GM12878 (cell line): ENCODE measurements around the gene UBA7. TPM values are rescaled to one million over a fixed set of nuclear protein-coding genes. Genes with fewer than 3 reads are reported as not detected.

Experiments
- ATAC-seq: fragments of 200-7000 bp; cut with Tn5 transposase; 3 replicates; pipeline ENCODE4 v1.9.1; 2020; ENCODE audit warnings: mild to moderate bottlenecking, moderate library complexity
- BruUV-seq: library from RNA; stranded (reverse); fragments of 400-500 nt; replicated peaks from 2 replicates; lab custom pipeline; 2021; lab: Mats Ljungman, UMichigan
- CTCF ChIA-PET: fragments of 300-600 bp; sonication (Branson Sonifier 250); formaldehyde crosslinking; extraction: SDS; loops from one replicate; lab custom pipeline; 2021; ENCODE audit warnings: inconsistent platforms; lab: Yijun Ruan, JAX
- POLR2A ChIA-PET: fragments of 350-600 bp; formaldehyde crosslinking; extraction: SDS; loops from one replicate; lab custom pipeline; 2021; ENCODE audit warnings: inconsistent platforms; lab: Charles Lee
- RAD21 ChIA-PET: fragments of 300-600 bp; sonication (Branson Sonifier 250); formaldehyde crosslinking; loops from one replicate; lab custom pipeline; 2023; ENCODE audit warnings: antibody characterized with exemption; ENCODE audit not compliant: unreplicated experiment; lab: Charles Lee
- SMC1A ChIA-PET: fragments of 300-600 bp; sonication (Branson Sonifier 250); formaldehyde crosslinking; loops from one replicate; lab custom pipeline; 2023; ENCODE audit not compliant: unreplicated experiment, uncharacterized antibody; lab: Charles Lee
- DNase-seq: peaks from one replicate; pipeline ENCODE4 v3.0.0-alpha.2; 2011; ENCODE audit warnings: low read depth, low spot score
- FAIRE-seq: peaks from 3 replicates; lab custom pipeline; 2011; peaks lifted over from hg19 to GRCh38; lab: Jason Lieb, UNC
- H2AFZ ChIP-seq: 2 replicates; pipeline ENCODE4 v1.6.0; 2011; ENCODE audit warnings: low read depth, low read length, control low read depth; ENCODE audit not compliant: control insufficient read depth
- H3K27ac ChIP-seq: 2 replicates; pipeline ENCODE4 v1.5.1; 2011; ENCODE audit warnings: control low read depth; ENCODE audit not compliant: control insufficient read depth, insufficient read depth
- H3K27me3 ChIP-seq, 2 experiments: replicated peaks in 1 of 2; 2 replicates each; pipeline versions ENCODE4 v1.6.0 to v1.6.1; 2011; ENCODE audit warnings: low read length in 1 of 2; ENCODE audit not compliant: control insufficient read depth in 2 of 2, insufficient read depth in 2 of 2
- H3K36me3 ChIP-seq, 2 experiments: 2 replicates each; pipeline ENCODE4 v1.5.1; 2011; ENCODE audit warnings: low read length in 1 of 2; ENCODE audit not compliant: control insufficient read depth in 2 of 2, insufficient read depth in 2 of 2
- H3K4me1 ChIP-seq: 2 replicates; pipeline ENCODE4 v1.6.1; 2011; ENCODE audit warnings: mild to moderate bottlenecking, low read length, moderate library complexity, mixed read lengths; ENCODE audit not compliant: control insufficient read depth, insufficient read depth
- H3K4me2 ChIP-seq: 2 replicates; pipeline ENCODE4 v1.6.0; 2011; ENCODE audit warnings: control low read depth; ENCODE audit not compliant: control insufficient read depth, insufficient read depth
- H3K4me3 ChIP-seq: fragments of 200-600 bp; sonication (generic); 2 replicates; pipeline ENCODE4 v1.5.1; 2016
- H3K79me2 ChIP-seq: 2 replicates; pipeline ENCODE4 v1.6.0; 2011; ENCODE audit warnings: low read length; ENCODE audit not compliant: control insufficient read depth, insufficient read depth
- H3K9ac ChIP-seq: 2 replicates; pipeline ENCODE4 v1.8.0; 2011; ENCODE audit warnings: low read length, control low read depth, mixed read lengths; ENCODE audit not compliant: control insufficient read depth, insufficient read depth
- H3K9me3 ChIP-seq: replicated peaks from 3 replicates; pipeline ENCODE4 v1.5.1; 2011; ENCODE audit warnings: mild to moderate bottlenecking, low read length; ENCODE audit not compliant: control insufficient read depth, insufficient read depth
- H4K20me1 ChIP-seq: 2 replicates; pipeline ENCODE4 v1.6.0; 2011; ENCODE audit not compliant: control insufficient read depth, insufficient read depth
- BHLHE40 ChIP-seq, 2 experiments: fragments of 450-650 bp in 1 of 2; IDR thresholded peaks; 2 replicates each; pipeline ENCODE4 v1.6.1; 2011 to 2017; ENCODE audit warnings: low read depth in 2 of 2, borderline replicate concordance in 1 of 2, improper control_type of control experiment in 1 of 2, low read length in 1 of 2, mild to moderate bottlenecking in 1 of 2
- CREM ChIP-seq: IDR thresholded peaks from 2 replicates; pipeline ENCODE4 v1.6.1; 2014; ENCODE audit warnings: antibody characterized with exemption, low read depth
- CTCF ChIP-seq, 3 experiments: IDR thresholded peaks in 2 of 3; conservative IDR thresholded peaks in 1 of 3; 2 replicates each; pipeline ENCODE4 v1.5.1; 2011; ENCODE audit warnings: low read depth in 3 of 3, low read length in 3 of 3, mild to moderate bottlenecking in 3 of 3, control low read depth in 2 of 3, moderate library complexity in 2 of 3, inconsistent platforms in 1 of 3, mixed read lengths in 1 of 3; ENCODE audit not compliant: control insufficient read depth in 2 of 3, insufficient read depth in 1 of 3; ENCODE audit errors: extremely low read depth in 1 of 3
- CUX1 ChIP-seq: IDR thresholded peaks from 2 replicates; pipeline ENCODE4 v1.6.1; 2012; ENCODE audit warnings: improper control_type of control experiment, low read depth, low read length; ENCODE audit not compliant: insufficient replicate concordance
- GATAD2B ChIP-seq: fragments of 450-650 bp; conservative IDR thresholded peaks from 2 replicates; pipeline ENCODE4 v1.6.1; 2017; ENCODE audit warnings: low read depth, mild to moderate bottlenecking, moderate library complexity
- IKZF1 ChIP-seq: fragments of 450-650 bp; conservative IDR thresholded peaks from 2 replicates; pipeline ENCODE4 v1.6.1; 2017; ENCODE audit warnings: antibody characterized with exemption, mild to moderate bottlenecking
- IKZF2 ChIP-seq, 2 experiments: fragments of 450-650 bp; IDR thresholded peaks; 2 replicates each; pipeline ENCODE4 v1.6.1; 2017; ENCODE audit warnings: mild to moderate bottlenecking in 2 of 2, moderate library complexity in 2 of 2
- NR2F1 ChIP-seq: fragments of 450-650 bp; conservative IDR thresholded peaks from 2 replicates; pipeline ENCODE4 v1.6.1; 2017; ENCODE audit warnings: mild to moderate bottlenecking
- RBBP5 ChIP-seq: fragments of 200-600 bp; sonication (generic); conservative IDR thresholded peaks from 2 replicates; pipeline ENCODE4 v1.6.1; 2016
- RFX5 ChIP-seq: IDR thresholded peaks from 2 replicates; pipeline ENCODE4 v1.6.1; 2011; ENCODE audit warnings: low read depth, low read length, improper control_type of control experiment
- SP1 ChIP-seq: IDR thresholded peaks from one replicate; pipeline ENCODE4 v1.6.1; 2011; ENCODE audit warnings: low read depth, low read length
- YY1 ChIP-seq: IDR thresholded peaks from 2 replicates; pipeline ENCODE4 v1.6.1; 2011; ENCODE audit warnings: low read depth, mild to moderate bottlenecking, low read length
- WGBS: methylation state at CpG from one replicate; pipeline ENCODE4 v1.1.6; 2016; ENCODE audit warnings: low lambda C conversion rate; ENCODE audit not compliant: insufficient replicate concordance, insufficient coverage; ENCODE audit errors: missing lambda C conversion rate; 5-methylcytosine and 5-hydroxymethylcytosine counted together
- in situ Hi-C: fragments of 300-500 bp; cut with MboI; formaldehyde crosslinking; loops from 9 replicates; pipeline ENCODE4 v1.14.3; 2018; ENCODE audit warnings: mixed read lengths
- intact Hi-C: fragments of 100-400 bp; cut with micrococcal nuclease; formaldehyde crosslinking; loops from one replicate; pipeline ENCODE4 v1.14.2; 2022; ENCODE audit not compliant: unreplicated experiment
- polyA plus RNA-seq, 11 experiments: library from polyadenylated mRNA; depleted of rRNA in 4 of 11; unstranded in 6 of 11; stranded (reverse) in 5 of 11; fragments of >200 nt; fragmentation: Nextera tagmentation in 4 of 11; fragmentation: Illumina TruSeq in 1 of 11; extraction: Ambion mirVana in 4 of 11; extraction: Trizol in 1 of 11; gene quantifications; 1 replicate in 1 of 11; 2 replicates in 10 of 11; pipeline versions ENCODE4 v1.2.1 to v1.2.3, GENCODE V29; 2011 to 2016; ENCODE audit warnings: inconsistent platforms in 2 of 11, missing spikeins in 2 of 11, low read depth in 1 of 11
- total RNA-seq, 4 experiments: library from RNA; depleted of rRNA in 3 of 4; stranded (reverse); fragments of >200 nt in 3 of 4; fragmentation: Illumina TruSeq in 1 of 4; extraction: Trizol in 1 of 4; gene quantifications; 2 replicates each; pipeline versions ENCODE4 v1.2.1 to v1.2.3, GENCODE V29; 2013 to 2021

Gene UBA7
- total and polyA plus RNA-seq, 10 of the 15 experiments (the other 5 are each of a cell fraction or from before 2014, with no cell fraction given) = 11.8 to 116 (median 46.7) TPM

- Histone ChIP-seq H4K20me1 (no peaks in the 10 kb centered on the region), H3K9ac (peak within 1 kb of the TSS; percentile 75), H3K9me3 (no peaks in the 10 kb centered on the region), H3K27me3 (no peaks in the 10 kb centered on the region; a peak in 1 of 4 replicates), H3K4me3 (peak within 1 kb of the TSS; percentile 98), H3K79me2 (no peaks in the 10 kb centered on the region; the same call in 1 of the 2 replicates), H3K27ac (peak within 1 kb of the TSS; percentile 37; the same call in 1 of the 2 replicates), H3K4me2 (peak within 1 kb of the TSS; percentile 94), H3K4me1 (peaks cover 39% of the 10 kb centered on the region), H3K36me3 (no peaks in the 10 kb centered on the region), H2AFZ (peak within 1 kb of the TSS; percentile 97)
- ChIA-PET POLR2A (interaction anchor here (0.5 to 2.7 kb wide), 12 partner anchors 8 to 144 kb away, joined by 3 to 21 read pairs (median 5); partner anchors contain the start of genes IP6K1 and UBA7), SMC1A (interaction anchor here (1.1 to 9.4 kb wide), 9 partner anchors 11 to 127 kb away, joined by 3 to 146 read pairs (median 6); partner anchors contain the start of genes MON1A and UBA7), RAD21 (interaction anchor here (0.6 to 8.0 kb wide), 27 partner anchors 10 to 796 kb away, joined by 3 to 182 read pairs (median 4); partner anchors contain the start of genes AMIGO3, IP6K1, MON1A and MST1R), CTCF (interaction anchor here (0.8 to 12.0 kb wide), 18 partner anchors 14 to 263 kb away, joined by 3 to 327 read pairs (median 6); partner anchors contain the start of genes IP6K1, MST1R, TRAIP and UBA7)
- 1% methylated on average over 38 of the region's 71 CpGs for WGBS
- peak; percentile 75 for FAIRE-seq
- peak; percentile 81 for ATAC-seq
- intact Hi-C loops (loop anchor here (1.0 to 2.0 kb wide), 2 partner anchors 36 to 104 kb away; no protein-coding TSS in a partner anchor), in situ Hi-C loops (loop anchor here (5.0 kb wide), 1 partner anchor 104 kb away; no protein-coding TSS in a partner anchor)
- DNase-seq = no peak
- no TSS peak for BruUV-seq
- TF ChIP-seq RBBP5 (no peak), GATAD2B (peak; percentile 87), RFX5 (no peak; the same call in 1 of the 2 replicates), SP1 (peak; percentile 10), BHLHE40 (IDR thresholded peaks at IDR 0.05; ENCODE audit: borderline replicate concordance in 1 of 2, low read depth in 2 of 2, low read length in 1 of 2) (peak in 1 of 2 experiments; percentile 51; a peak in 2 of 4 replicates), CTCF (IDR thresholded peaks at IDR 0.05 in 2 of 3, conservative IDR thresholded peaks at IDR 0.05 in 1 of 3; ENCODE audit: control insufficient read depth in 2 of 3, extremely low read depth in 1 of 3, insufficient read depth in 1 of 3, low read depth in 3 of 3, low read length in 3 of 3) (peak; percentile 88 to 97 (median 93); a peak in 5 of 6 replicates), CREM (peak; percentile 20; the same call in 1 of the 2 replicates), CUX1 (no peak), IKZF1 (peak; percentile 80; the same call in 1 of the 2 replicates), IKZF2 (IDR thresholded peaks at IDR 0.05) (peak in 1 of 2 experiments; percentile 7; a peak in 3 of 4 replicates), YY1 (peak; percentile 72), NR2F1 (peak; percentile 40)
Measured at GRCh38 chr3:49802719-49803464, 10.9 kb downstream of the UBA7 start, which contains the start of gene INKA1. INKA1 (plus strand) TSS chr3:49803261; CDS start chr3:49803393, 132 bp downstream.
